Smooth muscle cell (in vitro differentiated cells): Measurements from ENCODE around the gene SNX12. TPM values are rescaled to one million over a fixed set of nuclear protein-coding genes. Genes with fewer than 3 reads are reported as not detected.

Source experiments
- DNase-seq: peaks from one replicate; lab custom pipeline; 2025; ENCODE audit not compliant: unreplicated experiment; lab: John Stamatoyannopoulos, UW
- H2AFZ ChIP-seq: fragments of 200-600 bp; sonication (generic); 2 replicates; pipeline ENCODE4 v1.6.0; 2016; ENCODE audit warnings: antibody characterized with exemption, low read depth, mild to moderate bottlenecking
- H3F3A ChIP-seq: fragments of 200-600 bp; sonication (generic); 2 replicates; pipeline ENCODE4 v1.6.0; 2017; ENCODE audit warnings: antibody characterized with exemption, low read depth
- H3K27ac ChIP-seq: fragments of 200-600 bp; sonication (generic); 2 replicates; pipeline ENCODE4 v1.5.1; 2016; ENCODE audit warnings: low read depth, mild to moderate bottlenecking
- H3K27me3 ChIP-seq: fragments of 200-600 bp; sonication (generic); 2 replicates; pipeline ENCODE4 v1.6.1; 2016; ENCODE audit warnings: low read depth, mild to moderate bottlenecking
- H3K36me3 ChIP-seq: fragments of 200-600 bp; sonication (generic); 2 replicates; pipeline ENCODE4 v1.5.1; 2016; ENCODE audit warnings: low read depth
- H3K4me1 ChIP-seq: fragments of 200-600 bp; sonication (generic); 2 replicates; pipeline ENCODE4 v1.5.1; 2016; ENCODE audit warnings: low read depth
- H3K4me2 ChIP-seq: fragments of 200-600 bp; sonication (generic); 2 replicates; pipeline ENCODE4 v1.6.0; 2016; ENCODE audit warnings: mild to moderate bottlenecking
- H3K4me3 ChIP-seq: fragments of 200-600 bp; sonication (generic); 2 replicates; pipeline ENCODE4 v1.5.1; 2016; ENCODE audit warnings: mild to moderate bottlenecking
- H3K79me2 ChIP-seq: fragments of 200-600 bp; sonication (generic); 2 replicates; pipeline ENCODE4 v1.6.0; 2016; ENCODE audit warnings: low read depth, mild to moderate bottlenecking
- H3K9ac ChIP-seq: fragments of 200-600 bp; sonication (generic); 2 replicates; pipeline ENCODE4 v1.6.0; 2016; ENCODE audit warnings: low read depth
- H3K9me3 ChIP-seq: fragments of 200-600 bp; sonication (generic); replicated peaks from 2 replicates; pipeline ENCODE4 v1.5.1; 2016; ENCODE audit warnings: low read depth
- H4K20me1 ChIP-seq: fragments of 200-600 bp; sonication (generic); 2 replicates; pipeline ENCODE4 v1.6.0; 2016; ENCODE audit warnings: low read depth
- WGBS: methylation state at CpG from one replicate; pipeline ENCODE4 v1.1.7; 2016; ENCODE audit warnings: low lambda C conversion rate; 5-methylcytosine and 5-hydroxymethylcytosine counted together
- polyA plus RNA-seq: library from polyadenylated mRNA; unstranded; fragments of >200 nt; fragmentation: Nextera tagmentation; extraction: Ambion mirVana; gene quantifications from 2 replicates; pipeline ENCODE4 v1.2.1, GENCODE V29; 2016
- total RNA-seq: library from RNA; depleted of rRNA; stranded (reverse); fragments of >200 nt; gene quantifications from 2 replicates; pipeline ENCODE4 v1.2.3, GENCODE V29; 2014
- TF ChIP-seq, protein P1 (sequence below): fragments of 200-600 bp; sonication (generic); IDR thresholded peaks from 2 replicates; pipeline ENCODE4 v1.5.1; 2017; ENCODE audit warnings: borderline replicate concordance, mild to moderate bottlenecking, antibody characterized with exemption; ENCODE audit not compliant: insufficient read depth, poor library complexity, severe bottlenecking

Gene SNX12
- total and polyA plus RNA-seq, 2 experiments from 2014 or later: 6.4 to 27.6 TPM

DNA sequence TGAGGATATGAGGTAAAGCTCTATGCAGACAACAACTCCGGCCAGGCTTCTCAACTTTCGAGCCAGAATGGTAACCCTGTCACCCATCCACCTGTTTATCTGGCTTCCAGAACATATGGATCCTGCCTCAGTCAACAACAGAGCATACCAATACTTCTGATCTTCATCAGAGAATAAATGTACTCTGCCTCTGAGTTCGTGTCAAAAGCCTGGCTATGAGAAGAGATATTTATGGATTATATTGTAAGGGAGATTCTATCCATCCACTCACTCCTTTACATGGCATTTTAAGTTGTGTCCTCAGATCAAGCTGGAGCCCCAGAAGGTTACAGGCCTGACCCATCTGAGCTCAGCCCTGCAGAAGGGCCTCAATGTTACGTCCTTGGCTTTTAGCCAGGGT is 17.8 kb upstream of the SNX12 start:
- Histone ChIP-seq H3K9me3 (no peaks in the 10 kb centered on the region), H2AFZ (no peak overlapping the region), H3K27me3 (no peaks in the 10 kb centered on the region), H3K27ac (no peak overlapping the region), H3K36me3 (no peaks in the 10 kb centered on the region), H3K79me2 (no peaks in the 10 kb centered on the region), H3F3A (no peaks in the 10 kb centered on the region), H3K9ac (no peak overlapping the region), H4K20me1 (no peaks in the 10 kb centered on the region), H3K4me2 (no peak overlapping the region), H3K4me1 (no peaks in the 10 kb centered on the region), H3K4me3 (no peak overlapping the region)
- WGBS: 58% methylated on average over 4 of the region's 4 CpGs
- DNase-seq: no peak
- TF ChIP-seq, protein P1, sequence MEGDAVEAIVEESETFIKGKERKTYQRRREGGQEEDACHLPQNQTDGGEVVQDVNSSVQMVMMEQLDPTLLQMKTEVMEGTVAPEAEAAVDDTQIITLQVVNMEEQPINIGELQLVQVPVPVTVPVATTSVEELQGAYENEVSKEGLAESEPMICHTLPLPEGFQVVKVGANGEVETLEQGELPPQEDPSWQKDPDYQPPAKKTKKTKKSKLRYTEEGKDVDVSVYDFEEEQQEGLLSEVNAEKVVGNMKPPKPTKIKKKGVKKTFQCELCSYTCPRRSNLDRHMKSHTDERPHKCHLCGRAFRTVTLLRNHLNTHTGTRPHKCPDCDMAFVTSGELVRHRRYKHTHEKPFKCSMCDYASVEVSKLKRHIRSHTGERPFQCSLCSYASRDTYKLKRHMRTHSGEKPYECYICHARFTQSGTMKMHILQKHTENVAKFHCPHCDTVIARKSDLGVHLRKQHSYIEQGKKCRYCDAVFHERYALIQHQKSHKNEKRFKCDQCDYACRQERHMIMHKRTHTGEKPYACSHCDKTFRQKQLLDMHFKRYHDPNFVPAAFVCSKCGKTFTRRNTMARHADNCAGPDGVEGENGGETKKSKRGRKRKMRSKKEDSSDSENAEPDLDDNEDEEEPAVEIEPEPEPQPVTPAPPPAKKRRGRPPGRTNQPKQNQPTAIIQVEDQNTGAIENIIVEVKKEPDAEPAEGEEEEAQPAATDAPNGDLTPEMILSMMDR: no peak

DNA sequence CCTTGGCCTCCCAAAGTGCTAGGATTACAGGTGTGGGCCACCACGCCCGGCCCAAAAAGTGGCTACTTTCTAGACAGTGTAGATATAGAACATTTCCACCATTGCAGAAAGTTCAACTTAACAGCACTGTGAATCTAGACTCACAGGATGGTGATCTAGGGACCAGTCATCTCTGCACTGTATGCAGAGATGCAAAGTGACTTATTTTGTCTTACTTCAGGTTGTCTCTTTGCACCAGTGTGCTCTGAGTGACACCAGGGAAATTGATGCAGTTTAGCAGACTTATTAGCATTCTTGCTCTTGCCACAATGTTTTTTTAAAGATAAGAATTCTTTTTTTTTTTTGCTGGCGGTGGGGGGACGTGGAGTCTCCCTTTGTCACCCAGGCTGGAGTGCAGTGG is 14.7 kb upstream of the SNX12 start:
- H4K20me1 ChIP-seq: no peaks in the 10 kb centered on the region
- H3K27me3 ChIP-seq: no peaks in the 10 kb centered on the region
- no peaks in the 10 kb centered on the region for H3K36me3 ChIP-seq
- H2AFZ ChIP-seq: no peak overlapping the region
- no peak for DNase-seq
- no peaks in the 10 kb centered on the region for H3F3A ChIP-seq
- no peaks in the 10 kb centered on the region for H3K79me2 ChIP-seq
- WGBS: 76% methylated on average over 4 of the region's 4 CpGs
- H3K4me2 ChIP-seq: no peak overlapping the region
- H3K9ac ChIP-seq: no peak overlapping the region
- TF ChIP-seq, protein P1: no peak
- no peak overlapping the region for H3K4me3 ChIP-seq
- no peaks in the 10 kb centered on the region for H3K9me3 ChIP-seq
- no peaks in the 10 kb centered on the region for H3K4me1 ChIP-seq
- H3K27ac ChIP-seq: no peak overlapping the region

DNA sequence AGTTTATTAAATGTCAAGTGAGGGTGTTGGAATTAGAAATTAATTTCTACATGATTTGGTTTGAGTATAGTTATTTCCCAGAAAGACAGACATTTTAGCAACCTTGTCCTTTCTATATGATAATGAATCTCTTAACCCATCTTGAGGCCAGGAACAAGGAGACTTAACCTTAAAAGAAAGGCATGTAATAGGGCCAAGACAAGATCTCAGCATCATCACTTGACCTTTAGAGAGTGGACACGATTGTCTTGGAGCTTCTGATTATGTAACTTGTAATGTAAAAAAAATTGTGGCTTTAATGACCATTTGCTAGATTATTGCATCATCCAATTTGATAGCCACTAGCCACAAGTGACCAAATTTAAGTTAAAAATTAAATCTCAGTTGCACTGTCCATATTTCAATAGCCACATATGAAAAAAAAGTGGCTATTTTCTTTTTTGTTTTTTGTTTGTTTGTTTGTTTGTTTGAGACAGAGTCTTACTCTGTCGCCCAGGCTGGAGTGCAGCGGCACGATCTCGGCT is 14.1 kb upstream of the SNX12 start:
- no peak overlapping the region for H3K9ac ChIP-seq
- no peaks in the 10 kb centered on the region for H3K4me1 ChIP-seq
- no peaks in the 10 kb centered on the region for H3K36me3 ChIP-seq
- no peaks in the 10 kb centered on the region for H4K20me1 ChIP-seq
- DNase-seq: no peak
- no peak overlapping the region for H2AFZ ChIP-seq
- no peak overlapping the region for H3K27ac ChIP-seq
- no peaks in the 10 kb centered on the region for H3K27me3 ChIP-seq
- TF ChIP-seq, protein P1: no peak
- no peaks in the 10 kb centered on the region for H3K79me2 ChIP-seq
- WGBS: 81% methylated on average over 5 of the region's 5 CpGs
- H3K4me2 ChIP-seq: no peak overlapping the region
- no peaks in the 10 kb centered on the region for H3F3A ChIP-seq
- H3K9me3 ChIP-seq: no peaks in the 10 kb centered on the region
- no peak overlapping the region for H3K4me3 ChIP-seq
